Fibroblast of skin of scalp (primary cell): ENCODE measurements around the gene RAD23A. TPM values are rescaled to one million over a fixed set of nuclear protein-coding genes. Genes with fewer than 3 reads are reported as not detected.
A peak's percentile ranks its signal among the peaks of the same experiment; 100 is the strongest.
"Not testable (repeated sequence)": the region's sequence is repeated elsewhere in the genome, so short reads cannot be mapped to it uniquely, and the experiment has no call there.

Source experiments
- DNase-seq: peaks from one replicate; pipeline ENCODE4 v3.0.0-alpha.2; 2013
- polyA plus RNA-seq, 2 experiments: library from polyadenylated mRNA; unstranded; fragments of 120-200 nt; gene quantifications; one replicate each; pipeline ENCODE4 v1.2.1, GENCODE V29; 2013; ENCODE audit not compliant: insufficient read length in 2 of 2

Gene RAD23A
- polyA plus RNA-seq (2013, experiment 1 of 2; ENCODE audit: insufficient read length), result 96.5 TPM
- 83.4 TPM for polyA plus RNA-seq (2013, experiment 2 of 2; ENCODE audit: insufficient read length)

- DNase-seq, result peak; percentile 99
These were observed at the start of gene RAD23A for GRCh38 chr19:12945479-12946091. Gene RAD23A, plus strand, starts transcription at chr19:12945862. Its CDS starts 87 bp downstream, at chr19:12945949.

GRCh38 chr19:12896460-12896859, 49.2 kb upstream of the RAD23A start:
- DNase-seq, result no peak

DNA sequence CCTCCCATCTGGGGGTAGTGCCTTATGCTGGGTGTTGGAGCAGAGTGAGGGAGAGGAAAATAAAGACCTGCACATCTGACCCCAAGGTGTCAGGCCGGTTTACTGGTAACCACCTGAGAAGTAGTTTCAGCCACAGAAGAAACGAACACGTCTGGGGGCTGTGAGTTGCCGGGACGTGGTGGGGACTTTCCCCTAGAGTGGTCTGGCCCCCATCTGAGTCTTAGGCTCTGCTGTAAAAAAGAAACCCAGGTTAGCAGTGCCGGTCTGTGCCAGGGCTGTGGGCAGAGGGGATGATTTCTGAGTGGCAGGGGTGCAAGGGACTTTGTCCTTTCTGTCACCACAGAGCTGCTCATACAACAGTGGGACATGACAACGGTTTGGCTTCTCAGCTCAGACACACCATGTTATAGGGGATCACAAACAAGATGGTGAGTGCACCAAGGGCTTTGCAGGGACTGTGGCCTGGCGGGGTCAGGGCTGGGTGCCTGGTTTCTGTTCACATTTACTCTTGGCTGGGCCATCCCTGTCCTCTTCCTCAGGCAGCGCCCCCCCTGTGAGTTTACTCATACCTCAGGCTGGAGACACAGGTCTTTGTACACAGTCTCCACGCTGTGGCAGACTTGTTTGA, 45.7 kb upstream of the RAD23A start:
- no peak for DNase-seq

DNA sequence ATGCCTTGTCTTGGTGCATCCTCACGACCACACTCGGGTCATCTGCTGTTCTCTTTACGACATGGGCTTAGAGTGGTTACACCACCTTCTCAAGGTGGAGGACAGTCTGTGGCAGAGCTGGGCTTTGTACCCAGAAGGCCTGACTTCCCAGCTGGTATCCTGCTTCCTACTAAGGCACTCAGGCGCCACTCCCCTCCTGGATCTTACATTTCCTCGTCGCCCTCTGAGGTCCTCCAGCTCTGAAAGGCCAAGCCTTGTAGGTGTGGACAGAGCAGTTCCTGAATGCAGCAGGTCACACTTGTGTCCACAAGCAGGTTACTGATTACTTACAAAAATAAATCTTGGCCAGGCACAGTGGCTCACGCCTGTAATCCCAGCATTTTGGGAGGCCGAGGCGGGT, 38.5 kb upstream of the RAD23A start:
- no peak for DNase-seq

DNA sequence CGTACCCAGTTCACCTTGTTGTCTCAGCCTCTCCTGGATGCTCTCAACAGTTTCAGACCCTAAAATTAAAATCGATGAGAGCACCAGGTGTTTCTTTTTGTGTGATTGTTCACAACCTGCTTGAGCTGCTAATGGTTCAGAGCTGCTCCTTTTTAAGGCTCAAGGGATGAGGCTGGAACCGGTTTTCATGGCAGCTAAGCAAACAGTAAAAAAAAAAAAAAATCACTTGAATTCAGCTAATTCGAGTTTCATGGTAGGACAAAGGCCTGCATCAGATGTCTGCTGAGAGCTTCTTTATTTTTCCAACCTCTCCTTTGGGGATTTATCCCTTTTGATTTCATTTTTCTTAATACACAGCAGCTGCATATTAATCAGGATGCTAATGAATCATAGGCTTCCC, 33.1 kb upstream of the RAD23A start:
- no peak for DNase-seq

DNA sequence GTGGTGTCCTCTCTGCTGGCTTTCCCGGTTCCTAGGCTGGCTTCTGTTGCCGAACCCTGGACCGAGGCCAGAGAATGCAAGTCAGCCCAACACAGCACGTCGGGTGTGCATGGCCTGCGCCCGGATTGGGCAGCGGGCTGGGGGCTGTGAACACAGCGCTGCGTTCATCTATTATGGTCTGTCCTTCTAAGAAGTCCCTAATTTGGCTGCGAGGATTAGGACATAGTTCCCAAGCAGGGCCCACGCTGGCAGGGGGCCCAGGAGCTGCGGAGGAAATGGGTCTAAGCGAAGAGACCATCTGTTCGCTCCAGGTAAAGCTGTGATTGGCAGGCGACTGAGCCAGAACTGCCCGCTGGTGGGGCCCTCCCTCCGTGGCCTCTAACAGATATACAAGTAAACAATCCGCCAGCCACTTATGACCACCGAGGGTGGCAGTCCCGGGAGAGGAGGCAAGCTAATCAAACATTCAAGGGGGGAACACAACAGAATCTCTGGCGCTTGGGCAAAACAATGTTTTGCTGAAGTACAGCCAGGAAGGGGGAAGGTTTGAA, 32.6 kb upstream of the RAD23A start:
- DNase-seq, result peak; percentile 69

- peak; percentile 26 for DNase-seq
These were observed 31.6 kb upstream of the RAD23A start for GRCh38 chr19:12913851-12914690.

- DNase-seq, result not testable (repeated sequence)
These were observed 29.8 kb upstream of the RAD23A start for GRCh38 chr19:12915860-12916259.

DNA sequence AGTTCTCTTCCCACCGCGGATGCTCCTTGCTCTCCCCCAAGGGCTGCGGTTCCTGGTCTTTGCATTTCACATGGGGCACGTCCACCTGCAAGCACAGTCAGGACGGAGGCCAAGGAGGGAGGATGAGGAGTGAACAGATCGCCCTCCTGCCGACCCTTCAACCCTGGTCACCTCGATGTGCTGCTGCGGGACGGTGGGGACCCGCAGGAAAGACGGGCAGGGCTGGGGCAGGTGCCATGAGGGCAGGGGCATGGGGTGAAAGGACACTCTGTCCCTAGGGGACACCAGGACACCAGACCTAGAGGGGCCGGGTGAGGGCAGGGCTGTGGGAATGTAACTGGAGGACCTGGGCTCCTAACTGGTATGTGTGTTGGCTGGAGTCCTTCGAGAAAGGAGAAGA, 27.4 kb upstream of the RAD23A start:
- DNase-seq, result no peak

DNA sequence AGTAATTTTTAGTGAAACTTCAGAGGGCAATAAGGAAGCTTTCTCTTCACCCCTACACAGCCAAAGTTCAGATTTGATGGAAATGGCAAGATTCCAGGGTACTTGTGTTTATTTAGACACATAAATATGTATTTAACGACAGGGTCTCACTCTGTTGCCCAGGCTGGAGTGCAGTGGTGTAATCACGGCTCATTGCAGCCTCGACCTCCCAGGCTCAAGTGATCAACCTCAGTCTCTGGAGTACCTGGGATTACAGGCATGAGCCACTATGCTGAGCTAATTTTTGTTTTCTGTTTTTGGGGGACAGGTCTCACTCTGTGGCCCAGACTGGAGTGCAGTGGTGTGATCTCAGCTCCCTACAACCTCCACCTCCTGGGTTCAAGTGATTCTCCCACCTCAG, 24.6 kb upstream of the RAD23A start:
- no peak for DNase-seq

DNA sequence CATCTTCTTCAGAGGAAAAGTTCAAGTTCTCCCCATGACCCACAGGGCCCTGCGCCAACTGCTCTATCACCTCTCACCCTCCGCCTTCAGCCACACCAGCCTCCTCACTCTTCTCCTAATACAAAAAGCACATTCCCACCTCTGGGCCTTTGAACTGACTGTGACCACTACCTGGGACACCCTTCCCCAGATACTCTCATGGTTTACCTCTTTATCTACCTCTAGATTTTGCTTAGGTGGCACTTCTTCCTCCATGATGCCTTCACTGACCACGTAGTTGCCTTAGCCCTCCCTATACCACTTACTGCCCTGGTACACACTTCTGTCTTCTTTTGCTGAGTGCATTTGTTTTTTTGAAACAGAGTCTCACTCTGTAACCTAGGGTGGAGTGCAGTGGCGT, 22.7 kb upstream of the RAD23A start:
- no peak for DNase-seq

GRCh38 chr19:12924621-12925310, 20.9 kb upstream of the RAD23A start:
- DNase-seq, result no peak

DNA sequence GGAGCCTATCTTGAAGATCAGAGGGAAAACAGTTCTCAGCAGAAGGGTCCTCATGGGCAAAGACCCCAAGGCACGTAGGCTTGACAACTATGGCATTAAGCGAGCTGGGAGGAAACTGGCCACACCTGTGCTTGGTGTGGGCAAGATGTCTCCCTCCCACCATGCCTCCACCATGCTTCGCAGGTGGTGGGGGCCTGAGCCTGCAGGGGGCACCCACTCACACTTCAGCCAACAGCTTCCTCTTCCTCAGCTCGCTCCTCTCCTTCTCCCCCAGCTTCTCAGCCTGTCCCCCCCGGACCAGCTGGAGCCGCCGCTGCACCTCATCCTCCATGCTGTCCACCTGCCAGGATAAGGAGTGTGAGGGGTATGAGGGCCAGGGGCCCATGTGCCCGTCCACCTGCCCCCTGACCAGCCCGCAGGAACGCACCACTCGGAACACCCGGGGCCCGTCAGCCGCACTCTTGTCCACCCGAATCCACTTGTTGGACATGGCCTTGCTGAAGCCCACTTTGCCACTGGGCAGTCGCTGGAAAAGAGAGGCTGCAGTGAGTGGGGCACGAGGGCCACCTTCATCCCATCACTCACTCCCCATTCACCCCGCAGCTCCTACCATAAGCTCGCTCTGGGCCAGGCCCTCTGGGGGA, 15.5 kb upstream of the RAD23A start:
- no peak for DNase-seq

DNA sequence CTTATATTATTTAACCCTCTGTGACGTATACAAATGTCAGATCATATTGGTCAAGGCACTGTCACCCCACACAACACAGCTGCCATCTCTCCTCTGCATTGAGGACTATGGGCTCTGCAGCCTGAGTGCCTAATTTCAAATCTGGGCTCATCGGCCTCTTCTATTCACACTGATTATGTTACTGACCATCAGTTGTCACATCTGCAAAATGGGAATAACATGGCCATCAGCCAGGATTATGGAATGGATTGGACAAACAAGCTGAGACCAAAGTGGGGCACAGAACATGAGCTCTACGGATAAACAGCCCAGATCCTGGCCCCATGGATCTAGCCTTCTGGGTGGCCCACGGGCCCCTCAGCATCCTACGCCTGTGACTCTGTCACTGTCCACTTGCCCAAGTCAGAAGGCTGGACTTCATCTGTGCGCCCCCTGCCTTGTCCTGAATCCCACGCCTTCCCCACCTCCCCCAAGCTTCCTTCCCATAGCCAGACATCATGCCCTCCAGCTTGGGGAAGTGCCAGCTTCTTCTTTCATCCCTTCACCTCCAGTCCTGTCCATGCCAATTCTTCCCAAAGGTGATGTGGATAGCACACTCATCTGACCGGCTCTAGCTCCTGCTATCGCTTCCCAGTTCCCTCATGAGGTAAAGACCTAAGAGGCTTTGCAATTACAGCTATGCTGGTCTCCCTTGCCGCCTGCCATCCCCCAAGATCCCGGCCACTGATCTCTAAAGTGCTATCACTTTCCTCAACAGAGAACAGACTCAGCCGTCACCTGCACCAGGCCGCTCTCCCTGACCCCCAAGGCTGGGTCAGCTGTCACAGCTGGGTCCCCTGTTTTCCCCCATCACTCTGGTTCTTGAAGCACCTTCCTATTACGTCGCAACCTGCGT, 13.0 kb upstream of the RAD23A start:
- DNase-seq, result no peak

DNA sequence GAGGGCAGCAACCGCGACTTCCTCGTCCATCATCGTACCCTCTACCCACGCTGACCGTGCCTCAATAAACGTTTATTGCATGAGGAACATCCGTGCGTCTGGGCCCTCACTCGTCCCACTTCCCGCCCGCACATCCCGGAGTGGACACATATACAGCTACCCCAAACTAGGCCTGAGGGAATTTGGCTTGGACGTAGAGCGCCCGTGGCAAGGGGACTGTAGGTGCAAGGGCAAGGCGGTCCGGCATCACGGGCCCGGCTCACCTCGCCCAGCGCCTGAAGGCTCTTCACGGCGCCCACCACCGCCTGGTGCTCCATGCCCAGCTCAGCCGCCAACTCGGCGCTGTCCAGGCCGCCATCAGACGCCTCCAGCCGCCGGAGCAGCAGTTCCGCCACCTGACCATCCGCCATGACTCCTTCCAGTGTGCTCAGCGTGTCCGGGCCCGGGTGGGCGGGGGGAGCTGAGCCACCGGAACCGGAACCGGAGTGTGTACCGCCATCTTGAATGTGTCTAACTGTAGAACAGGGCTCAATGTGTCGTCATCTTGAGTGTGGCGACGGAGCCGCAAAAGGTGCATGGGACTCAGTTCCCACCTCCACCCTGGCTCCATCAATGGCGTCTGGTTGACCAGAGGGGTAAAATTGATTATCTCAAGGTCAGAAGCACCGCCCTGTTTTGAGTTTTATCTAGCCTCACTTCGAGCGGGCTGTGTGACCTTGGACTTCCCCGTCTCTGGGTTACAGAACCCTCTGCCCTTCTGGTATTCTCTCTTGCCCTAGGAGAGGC, 12.2 kb upstream of the RAD23A start, which contains the start of gene FARSA:
FARSA (minus strand) TSS at position 425 of the 786 bp plus-strand sequence; CDS start at position 410, 15 bp downstream.
- peak; percentile 90 for DNase-seq

GRCh38 chr19:12935071-12935470, 10.6 kb upstream of the RAD23A start:
- DNase-seq, result no peak

DNA sequence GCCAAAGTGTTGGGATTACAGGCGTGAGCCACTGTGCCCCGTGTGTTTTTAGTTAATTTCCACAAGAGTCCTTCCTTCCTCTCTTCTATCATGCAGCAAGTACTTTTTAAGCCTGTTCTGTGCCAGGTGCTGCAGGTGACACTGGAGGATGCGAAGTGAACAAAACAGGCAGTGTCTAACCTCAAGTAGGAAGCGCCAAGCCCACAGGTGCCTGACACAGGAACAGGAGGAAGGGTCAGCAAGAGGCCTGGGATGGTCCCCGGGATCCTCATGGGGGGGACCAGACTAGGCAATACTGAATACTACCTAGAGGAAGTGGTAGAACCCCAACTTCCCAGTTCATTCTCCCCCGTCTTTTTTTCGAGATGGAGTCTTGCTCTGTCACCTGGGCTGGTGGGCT, 9.1 kb upstream of the RAD23A start:
- no peak for DNase-seq

DNA sequence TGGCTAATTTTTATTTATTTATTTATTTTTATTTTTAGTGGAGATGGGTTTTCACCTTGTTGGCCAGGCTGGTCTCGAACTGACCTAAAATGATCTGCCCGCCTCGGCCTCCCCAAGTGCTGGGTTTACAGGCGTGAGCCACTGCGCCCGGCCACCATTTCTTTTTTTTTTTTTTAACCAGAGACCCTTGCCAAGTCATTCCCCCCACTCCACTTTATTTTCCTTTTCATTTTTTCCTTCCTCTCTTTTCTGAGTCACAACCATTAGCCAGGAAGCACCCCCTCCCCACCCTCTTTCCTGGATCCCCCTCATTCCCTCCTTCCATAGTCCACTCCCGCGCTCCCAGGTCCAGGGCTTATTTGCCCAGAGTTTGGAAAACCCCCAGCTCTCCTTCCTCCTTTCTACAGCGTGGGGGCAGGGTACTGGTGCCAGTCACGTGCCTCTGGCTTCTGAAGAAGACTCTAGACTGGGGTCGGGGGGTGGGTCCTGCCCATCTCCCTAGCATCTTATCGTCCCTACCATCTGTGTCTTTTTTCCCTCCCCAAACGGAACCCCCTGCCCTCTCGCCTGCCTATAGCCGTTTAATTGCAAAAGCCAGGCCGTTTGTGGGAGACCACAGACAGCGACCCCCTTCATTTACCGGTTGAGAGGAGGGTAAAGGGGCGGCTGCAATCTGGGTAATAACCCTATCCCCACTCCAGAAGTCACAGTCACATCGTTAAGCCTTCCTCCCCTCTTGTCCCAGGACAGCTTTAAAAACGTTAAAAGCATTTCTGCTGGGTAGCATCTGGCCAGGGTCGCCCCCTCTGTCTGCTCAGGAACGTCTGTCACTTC, 8.4 kb upstream of the RAD23A start:
- peak; percentile 34 for DNase-seq
